Naive thymus-derived CD8-positive, alpha-beta T cell (primary cell): ENCODE measurements around the gene PACSIN3. TPM values are rescaled to one million over a fixed set of nuclear protein-coding genes. Genes with fewer than 3 reads are reported as not detected.

Source experiments
- ATAC-seq, 2 donors: fragments of 150-1000 bp; cut with Tn5 transposase in 1 of 2; sonication (Bioruptor Pico), chemical (Tn5 transposase) in 1 of 2; 1 replicate in 1 of 2; 2 replicates in 1 of 2; pipeline ENCODE4 v1.10.0; 2021; ENCODE audit warnings: mild to moderate bottlenecking in 2 of 2, moderate library complexity in 2 of 2
- POLR2A ChIA-PET: fragments of 350-600 bp; sonication (Branson Sonifier 250); formaldehyde crosslinking; loops from one replicate; lab custom pipeline; 2021; ENCODE audit warnings: antibody characterized with exemption; lab: Charles Lee
- DNase-seq, 10 donors: peaks; one replicate each; pipeline versions ENCODE4 v3.0.0 to v3.0.0-alpha.2; 2020 to 2022
- H3K27ac Mint-ChIP-seq, 10 donors: one replicate each; pipeline ENCODE4 v1.8.0; 2020 to 2022; ENCODE audit warnings: mild to moderate bottlenecking in 10 of 10, mixed read lengths in 10 of 10, moderate library complexity in 4 of 10, inconsistent platforms in 1 of 10
- H3K27me3 Mint-ChIP-seq, 5 donors: one replicate each; pipeline ENCODE4 v1.8.0; 2021 to 2022; ENCODE audit warnings: mixed read lengths in 5 of 5
- H3K36me3 Mint-ChIP-seq, 3 donors: one replicate each; pipeline ENCODE4 v1.8.0; 2020 to 2022; ENCODE audit warnings: mixed read lengths in 3 of 3, mild to moderate bottlenecking in 2 of 3, inconsistent platforms in 1 of 3
- H3K4me1 Mint-ChIP-seq, 4 donors: one replicate each; pipeline ENCODE4 v1.8.0; 2021 to 2022; ENCODE audit warnings: mixed read lengths in 4 of 4
- H3K4me3 Mint-ChIP-seq, 10 donors: one replicate each; pipeline ENCODE4 v1.8.0; 2020 to 2022; ENCODE audit warnings: mild to moderate bottlenecking in 10 of 10, mixed read lengths in 10 of 10, moderate library complexity in 6 of 10, inconsistent platforms in 1 of 10
- H3K9me3 Mint-ChIP-seq, 9 donors: one replicate each; pipeline ENCODE4 v1.8.0; 2020 to 2022; ENCODE audit warnings: mixed read lengths in 9 of 9, mild to moderate bottlenecking in 3 of 9, inconsistent platforms in 1 of 9, moderate library complexity in 1 of 9
- polyA plus RNA-seq, 3 donors: library from polyadenylated mRNA; unstranded; fragments of 300-500 nt; fragmentation: Illumina TruSeq; gene quantifications; one replicate each; pipeline ENCODE4 v1.2.3, GENCODE V29; 2021
- total RNA-seq, 8 experiments: library from RNA in 2 of 8; stranded (reverse) in 2 of 8; gene quantifications; one replicate each; pipeline ENCODE4 v1.2.3 and lab custom pipeline; 2021 to 2026

The PACSIN3 gene
- total RNA-seq (under 1 TPM in 1 of 2 experiments, not detected in 1; 0.80 TPM), polyA plus RNA-seq (under 1 TPM in 1 of 3 donors, not detected in 2; 0.25 TPM), total RNA-seq (lab: John Stamatoyannopoulos, UW) (0 to 16.2 (median 0.64) reads per million in 6 experiments)

DNA sequence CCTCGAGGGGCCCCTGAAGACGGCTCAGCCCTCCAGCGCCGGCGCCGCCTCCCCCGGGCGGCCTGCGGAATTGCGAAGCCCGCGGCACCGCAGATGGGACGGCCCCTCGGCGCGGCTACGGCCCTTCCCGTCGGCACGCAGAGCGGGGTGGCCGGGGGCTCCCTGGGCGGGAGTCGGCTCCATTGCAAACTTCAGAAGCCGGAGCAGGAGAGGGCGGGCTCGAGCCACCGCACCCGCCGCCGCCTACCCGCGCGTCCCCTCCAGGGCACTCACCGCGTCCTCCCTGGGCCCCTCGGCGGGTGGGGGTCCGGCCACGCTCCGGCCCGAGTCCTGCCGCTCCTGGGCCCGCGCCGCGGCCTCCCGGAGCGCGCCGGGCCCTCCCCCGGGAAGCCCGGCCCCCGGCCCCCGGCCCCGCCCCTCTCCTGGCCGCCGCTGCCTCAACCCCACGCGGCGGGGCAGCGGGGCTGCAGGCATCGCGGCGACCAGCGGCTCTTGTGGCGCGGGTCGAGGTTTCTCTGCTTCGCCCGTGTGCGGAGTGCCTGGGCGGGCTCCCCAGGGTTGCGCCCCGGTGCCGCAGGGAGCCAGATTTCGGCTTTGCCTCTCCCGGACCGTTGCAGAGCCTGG is at the start of gene PACSIN3:
TSS of gene PACSIN3 (minus strand) at position 359 of the 624 bp plus-strand sequence. CDS start 3,707 bp downstream, outside the sequence.
- H3K4me1 Mint-ChIP-seq, result peaks cover 3 to 9% (median 7%) of the 10 kb centered on the region in 4 donors
- peak within 1 kb of the TSS; percentile 72 to 90 (median 82) for H3K4me3 Mint-ChIP-seq
- H3K27ac Mint-ChIP-seq, result peak within 1 kb of the TSS in 1 of 10 donors; percentile 83
- peak in 4 of 10 donors; percentile 16 to 48 (median 34) for DNase-seq
- H3K27me3 Mint-ChIP-seq, result peaks cover 5 to 48% (median 15%) of the 10 kb centered on the region in 5 donors
- POLR2A ChIA-PET, result interaction anchor here (2.0 to 3.9 kb wide), 2 partner anchors 9 to 29 kb away, joined by 7 to 38 read pairs; partner anchors contain the start of gene DDB2
- no peaks in the 10 kb centered on the region for H3K9me3 Mint-ChIP-seq
- H3K36me3 Mint-ChIP-seq, result no peaks in the 10 kb centered on the region
- peak; percentile 49 to 78 for ATAC-seq

DNA sequence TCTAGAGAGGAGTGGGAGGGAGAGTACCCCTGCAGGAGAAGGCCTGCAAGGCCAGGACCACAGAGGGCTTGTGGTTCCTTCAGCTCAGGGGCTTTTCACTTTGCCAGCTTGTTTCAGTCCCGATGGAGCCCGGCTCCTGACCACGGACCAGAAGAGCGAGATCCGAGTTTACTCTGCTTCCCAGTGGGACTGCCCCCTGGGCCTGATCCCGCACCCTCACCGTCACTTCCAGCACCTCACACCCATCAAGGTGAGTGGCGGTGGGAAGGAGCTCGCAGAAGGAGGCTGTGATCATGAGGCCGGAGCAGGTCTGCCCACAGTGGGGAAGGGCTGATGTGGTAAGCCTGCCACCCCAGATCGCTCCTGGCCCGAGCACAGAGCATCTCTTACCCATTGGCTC is 48.9 kb upstream of the PACSIN3 start:
- peak overlapping the region; percentile 87 to 100 (median 96) for H3K27ac Mint-ChIP-seq
- peaks cover 0 to 36% (median 7%) of the 10 kb centered on the region in 3 donors for H3K36me3 Mint-ChIP-seq
- peaks cover 15 to 27% (median 22%) of the 10 kb centered on the region in 4 donors for H3K4me1 Mint-ChIP-seq
- H3K27me3 Mint-ChIP-seq, result no peaks in the 10 kb centered on the region
- H3K4me3 Mint-ChIP-seq, result peak overlapping the region in 9 of 10 donors; percentile 75 to 87 (median 82)
- DNase-seq (no peak), ATAC-seq (no peak)
- POLR2A ChIA-PET, result interaction anchor here (0.5 to 5.7 kb wide), 11 partner anchors 8 to 221 kb away, joined by 3 to 62 read pairs (median 5); partner anchors contain the start of genes ACP2 and DDB2
- H3K9me3 Mint-ChIP-seq, result no peaks in the 10 kb centered on the region

DNA sequence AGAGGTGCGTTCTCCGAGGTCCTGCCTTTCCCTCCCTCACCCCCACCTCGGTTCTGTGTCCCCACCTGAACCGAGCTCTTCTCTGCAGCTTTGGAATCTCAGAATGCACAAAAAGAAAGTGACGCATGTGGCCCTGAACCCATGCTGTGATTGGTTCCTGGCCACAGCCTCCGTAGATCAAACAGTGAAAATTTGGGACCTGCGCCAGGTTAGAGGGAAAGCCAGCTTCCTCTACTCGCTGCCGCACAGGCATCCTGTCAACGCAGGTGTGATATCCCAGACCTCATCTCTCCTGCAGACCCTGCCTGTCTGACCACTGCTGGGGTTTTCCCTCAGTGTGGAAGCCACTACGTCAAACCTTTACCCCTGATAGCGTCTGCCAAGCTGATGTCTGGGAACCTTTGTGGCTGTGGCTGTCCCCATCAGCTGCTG is 48.5 kb upstream of the PACSIN3 start:
- POLR2A ChIA-PET, result interaction anchor here (0.5 to 5.7 kb wide), 10 partner anchors 9 to 164 kb away, joined by 3 to 62 read pairs (median 5); partner anchors contain the start of genes ACP2, DDB2 and MADD

DNA sequence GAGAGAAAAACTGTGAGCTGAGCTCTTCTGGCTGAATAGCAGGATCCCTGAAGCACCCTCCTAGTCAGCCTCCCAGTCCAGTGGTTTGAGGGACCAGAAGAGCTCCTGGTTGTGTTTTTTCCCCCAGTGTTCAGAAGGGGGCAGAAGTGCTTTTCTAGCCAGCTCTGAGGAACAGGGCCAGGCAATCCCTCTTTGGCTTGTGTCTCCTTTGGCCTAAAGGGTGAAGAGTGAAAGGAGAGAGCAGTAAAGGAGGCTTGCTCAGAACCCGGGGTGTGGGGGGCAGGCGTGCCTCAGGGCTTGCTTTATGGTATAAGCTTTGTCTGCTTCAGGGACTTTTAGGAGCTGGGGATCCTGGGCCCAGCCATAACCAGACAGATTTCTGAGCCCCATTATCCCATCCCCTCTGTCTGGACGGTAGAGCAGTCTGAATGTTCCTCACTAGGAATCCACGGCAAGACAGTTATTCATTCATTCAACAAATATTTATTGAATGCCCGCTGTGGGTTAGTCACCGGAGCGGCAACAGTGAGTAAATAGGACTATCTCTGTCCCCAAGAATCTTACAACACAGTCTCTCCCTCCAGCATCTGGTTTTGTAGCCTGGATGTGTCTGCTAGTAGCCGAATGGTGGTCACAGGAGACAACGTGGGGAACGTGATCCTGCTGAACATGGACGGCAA is 47.9 kb upstream of the PACSIN3 start:
- Mint-ChIP-seq H3K36me3 (peaks cover 0 to 32% (median 7%) of the 10 kb centered on the region in 3 donors), H3K9me3 (no peaks in the 10 kb centered on the region), H3K4me1 (peaks cover 15 to 27% (median 22%) of the 10 kb centered on the region in 4 donors), H3K27ac (peak overlapping the region; percentile 87 to 100 (median 96)), H3K4me3 (peak overlapping the region; percentile 40 to 87 (median 80)), H3K27me3 (no peaks in the 10 kb centered on the region)
- DNase-seq (peak in 7 of 10 donors; percentile 19 to 69 (median 31)), ATAC-seq (peak; percentile 10 to 31)
- POLR2A ChIA-PET, result interaction anchor here (0.5 to 5.7 kb wide), 12 partner anchors 9 to 165 kb away, joined by 3 to 62 read pairs (median 4); partner anchors contain the start of genes ACP2, DDB2 and MADD

More for the DNA sequence above, 48.5 kb upstream of the PACSIN3 start:
- Mint-ChIP-seq H3K4me1 (peaks cover 15 to 27% (median 22%) of the 10 kb centered on the region in 4 donors), H3K4me3 (peak overlapping the region; percentile 40 to 87 (median 80)), H3K27me3 (no peaks in the 10 kb centered on the region), H3K9me3 (no peaks in the 10 kb centered on the region), H3K36me3 (peaks cover 0 to 32% (median 7%) of the 10 kb centered on the region in 3 donors), H3K27ac (peak overlapping the region; percentile 87 to 100 (median 96))
- peak; percentile 94 to 95 for ATAC-seq
- peak; percentile 12 to 91 (median 84) for DNase-seq

DNA sequence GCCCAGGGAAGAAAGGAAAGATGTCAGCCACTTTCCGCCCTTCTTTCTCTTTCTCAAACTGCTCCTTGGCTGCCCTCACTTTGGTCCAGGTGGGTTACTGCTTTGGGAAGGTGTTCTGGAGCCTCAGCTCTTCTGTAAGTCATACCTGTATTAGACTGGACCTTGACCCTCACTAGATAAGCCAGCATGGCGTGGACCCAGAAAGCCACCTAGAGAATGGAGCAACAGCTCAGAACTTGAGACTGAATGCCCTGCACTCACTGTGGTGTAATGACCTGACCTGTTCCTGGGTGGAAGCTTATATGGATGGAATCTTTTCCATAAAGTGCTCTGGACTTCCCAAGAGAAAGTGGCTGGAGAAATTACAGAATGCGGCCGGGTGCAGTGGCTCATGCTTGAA is 46.8 kb upstream of the PACSIN3 start:
- Mint-ChIP-seq H3K36me3 (peaks cover 0 to 33% (median 7%) of the 10 kb centered on the region in 3 donors), H3K9me3 (no peaks in the 10 kb centered on the region), H3K27me3 (no peaks in the 10 kb centered on the region), H3K4me3 (no peak overlapping the region), H3K27ac (peak overlapping the region in 3 of 10 donors; percentile 87 to 99 (median 89)), H3K4me1 (peaks cover 15 to 27% (median 22%) of the 10 kb centered on the region in 4 donors)
- DNase-seq (no peak), ATAC-seq (no peak)
- POLR2A ChIA-PET, result interaction anchor here (0.7 to 5.7 kb wide), 6 partner anchors 15 to 250 kb away, joined by 3 to 62 read pairs (median 6); partner anchors contain the start of genes ACP2 and DDB2

DNA sequence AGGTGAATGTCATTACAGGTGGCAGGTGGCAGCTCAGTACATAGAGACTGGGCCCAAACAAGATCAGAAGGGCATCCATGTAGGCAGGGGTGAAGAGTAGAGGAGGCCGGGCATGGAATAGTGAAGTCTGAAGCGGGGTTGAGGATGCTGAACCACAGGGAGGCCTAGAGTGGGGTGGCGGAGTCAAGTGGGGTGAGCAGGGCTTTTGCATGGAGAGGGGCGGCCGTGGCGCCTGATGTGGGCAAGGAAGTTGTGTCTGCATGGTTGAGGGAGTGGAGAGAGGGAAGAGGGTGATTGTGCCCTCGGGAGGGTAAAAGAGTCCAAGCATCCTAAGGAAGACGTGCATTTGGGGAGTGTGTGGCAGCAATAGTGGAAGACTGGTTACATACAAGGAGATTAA is 42.9 kb upstream of the PACSIN3 start:
- DNase-seq, result no peak
- Mint-ChIP-seq H3K4me3 (no peak overlapping the region), H3K27me3 (no peaks in the 10 kb centered on the region), H3K4me1 (peaks cover 1 to 14% (median 6%) of the 10 kb centered on the region in 4 donors), H3K36me3 (peaks cover 0 to 54% (median 3%) of the 10 kb centered on the region in 3 donors), H3K27ac (peak overlapping the region in 2 of 10 donors; percentile 63 to 84), H3K9me3 (no peaks in the 10 kb centered on the region)
- POLR2A ChIA-PET, result interaction anchor here (0.7 kb wide), 3 partner anchors 38 to 93 kb away, joined by 4 to 5 read pairs (median 4); no protein-coding TSS in a partner anchor
- ATAC-seq, result no peak

DNA sequence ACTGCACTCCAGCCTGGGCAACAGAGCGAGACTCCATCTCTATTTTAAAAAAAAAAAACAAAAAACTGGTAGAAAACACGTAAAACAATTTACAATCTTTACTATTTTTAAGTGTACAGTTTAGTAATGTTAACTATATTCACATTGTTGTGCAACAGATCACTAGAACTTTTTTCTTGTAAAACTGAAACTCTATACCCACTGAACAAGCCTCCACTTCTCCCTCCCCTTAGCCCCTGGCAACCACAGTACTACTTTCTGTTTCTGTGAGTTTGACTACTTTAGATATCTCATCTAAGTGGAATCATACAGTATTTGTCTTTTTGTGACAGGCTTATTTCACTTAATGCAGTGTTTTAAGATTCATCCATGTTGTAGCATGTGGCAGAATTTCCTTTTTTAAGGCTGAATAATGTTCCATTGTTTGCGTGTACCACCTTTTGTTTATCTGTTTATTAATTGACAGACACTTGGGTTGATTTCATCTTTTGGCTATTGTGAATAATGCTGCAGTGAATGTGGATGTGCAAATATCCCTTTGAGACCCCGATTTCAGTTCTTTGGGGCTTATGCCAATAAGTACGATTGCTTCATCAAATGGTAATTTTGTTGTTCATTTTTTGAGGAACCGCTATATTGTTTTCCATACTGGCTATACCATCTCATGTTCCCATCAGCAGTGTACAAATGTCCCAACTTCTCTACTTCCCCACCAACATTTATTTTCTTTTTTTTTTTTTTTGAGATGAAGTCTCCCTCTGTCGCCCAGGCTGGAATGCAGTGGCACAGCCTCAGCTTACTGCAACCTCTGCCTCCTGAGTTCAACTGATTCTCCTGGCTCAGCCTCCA is 39.5 kb upstream of the PACSIN3 start:
- H3K27ac Mint-ChIP-seq, result no peak overlapping the region
- DNase-seq (no peak), ATAC-seq (no peak)
- H3K9me3 Mint-ChIP-seq, result no peaks in the 10 kb centered on the region
- peaks cover 0 to 75% (median 5%) of the 10 kb centered on the region in 3 donors for H3K36me3 Mint-ChIP-seq
- POLR2A ChIA-PET, result no interaction called here
- peaks cover 0 to 9% (median 3%) of the 10 kb centered on the region in 4 donors for H3K4me1 Mint-ChIP-seq
- no peaks in the 10 kb centered on the region for H3K27me3 Mint-ChIP-seq
- H3K4me3 Mint-ChIP-seq, result no peak overlapping the region

DNA sequence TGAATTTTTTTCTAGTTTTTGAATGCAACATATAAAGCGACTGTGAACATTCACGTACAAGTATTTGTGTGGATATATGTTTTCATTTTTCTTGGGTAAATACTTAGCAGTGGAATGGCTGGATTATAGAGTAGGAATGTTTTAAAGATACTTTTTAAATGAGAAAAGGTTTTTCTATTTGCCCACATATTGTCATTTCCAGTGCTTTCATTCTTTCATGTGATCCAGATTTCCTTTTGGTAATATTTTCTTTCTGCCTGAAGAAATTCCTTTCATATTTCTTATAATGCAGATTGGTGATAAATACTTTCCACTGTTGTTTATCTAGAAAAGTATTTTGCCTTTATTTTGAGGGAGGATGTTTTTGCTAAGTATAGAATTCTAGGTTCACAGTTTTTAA is 36.5 kb upstream of the PACSIN3 start:
- POLR2A ChIA-PET, result interaction anchor here (1.0 kb wide), 1 partner anchor 8 kb away, joined by 10 read pairs; the partner anchor contains the start of gene DDB2
- Mint-ChIP-seq H3K4me3 (no peak overlapping the region), H3K4me1 (peaks cover 6 to 22% (median 19%) of the 10 kb centered on the region in 4 donors), H3K27me3 (no peaks in the 10 kb centered on the region), H3K27ac (no peak overlapping the region), H3K36me3 (peaks cover 3 to 74% (median 4%) of the 10 kb centered on the region in 3 donors), H3K9me3 (no peaks in the 10 kb centered on the region)
- ATAC-seq (no peak), DNase-seq (no peak)

DNA sequence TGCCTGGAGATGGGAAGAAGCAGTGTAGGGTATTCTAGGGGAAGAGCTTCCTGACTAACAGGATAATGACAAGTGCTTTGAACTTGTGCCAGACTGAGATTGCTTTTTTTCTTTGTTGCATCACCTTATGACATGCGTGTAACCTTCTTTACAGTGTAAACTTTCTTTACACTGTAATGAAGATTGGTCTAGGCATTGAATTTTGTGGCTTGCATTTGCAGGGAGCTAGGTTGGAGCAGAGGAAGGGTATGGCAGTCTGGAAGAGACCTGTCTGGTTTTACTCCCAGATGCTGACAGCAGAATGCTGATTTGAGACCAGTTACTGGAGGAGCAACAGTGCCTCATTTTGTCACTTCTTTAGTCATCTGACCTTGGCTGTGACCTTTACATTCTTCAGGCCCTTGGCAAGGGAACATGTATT is 34.2 kb upstream of the PACSIN3 start:
- no peak for ATAC-seq
- Mint-ChIP-seq H3K9me3 (no peaks in the 10 kb centered on the region), H3K27me3 (no peaks in the 10 kb centered on the region), H3K36me3 (peaks cover 3 to 59% (median 5%) of the 10 kb centered on the region in 3 donors), H3K4me3 (no peak overlapping the region), H3K27ac (peak overlapping the region in 2 of 10 donors; percentile 4 to 31), H3K4me1 (peaks cover 16 to 38% (median 33%) of the 10 kb centered on the region in 4 donors)
- no peak for DNase-seq
- POLR2A ChIA-PET, result interaction anchor here (1.4 kb wide), 1 partner anchor 28 kb away, joined by 5 read pairs; the partner anchor contains the start of gene ACP2

DNA sequence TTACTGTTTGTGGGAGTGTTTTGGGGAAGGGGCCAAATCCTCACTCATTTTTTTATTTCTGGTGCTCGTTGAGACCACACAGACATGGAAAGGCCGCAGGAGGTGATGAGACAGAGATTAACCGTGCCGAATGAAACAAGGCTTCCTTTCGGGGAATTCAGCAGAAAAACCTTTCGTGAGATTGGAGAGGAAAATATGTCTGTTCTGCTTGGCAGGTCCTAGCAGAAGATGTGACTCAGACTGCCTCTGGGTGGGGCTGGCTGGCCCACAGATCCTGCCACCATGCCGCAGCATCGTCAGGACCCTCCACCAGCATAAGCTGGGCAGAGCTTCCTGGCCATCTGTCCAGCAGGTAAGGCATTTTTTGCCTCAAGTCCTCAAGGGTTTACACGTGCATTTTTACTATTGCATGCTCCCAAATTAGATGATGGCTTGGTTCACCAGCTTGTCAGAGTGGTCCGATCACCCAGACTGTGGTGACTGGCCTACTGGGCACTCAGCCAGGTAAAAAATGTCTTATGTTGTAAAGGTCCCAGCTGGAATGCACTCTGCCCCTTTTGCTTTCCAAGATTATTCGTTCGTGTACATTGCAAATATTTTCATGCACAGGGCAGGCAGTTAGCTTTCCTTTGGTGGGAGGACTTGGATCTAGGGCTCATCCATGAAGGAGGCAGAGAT is 30.0 kb upstream of the PACSIN3 start:
- Mint-ChIP-seq H3K27me3 (no peaks in the 10 kb centered on the region), H3K36me3 (peaks cover 3 to 31% (median 3%) of the 10 kb centered on the region in 3 donors), H3K9me3 (no peaks in the 10 kb centered on the region), H3K4me1 (peaks cover 23 to 41% (median 37%) of the 10 kb centered on the region in 4 donors), H3K27ac (peak overlapping the region; percentile 96 to 100 (median 98)), H3K4me3 (peak overlapping the region; percentile 82 to 100 (median 99))
- POLR2A ChIA-PET, result interaction anchor here (0.9 to 4.1 kb wide), 12 partner anchors 14 to 194 kb away, joined by 3 to 64 read pairs (median 10); partner anchors contain the start of genes ACP2, ARFGAP2 and PACSIN3
- peak in 4 of 10 donors; percentile 9 to 38 (median 10) for DNase-seq
- no peak for ATAC-seq
